GM13976 (cell line): ENCODE data around the gene EXOC3L2.
A peak's percentile ranks its signal among the peaks of the same experiment; 100 is the strongest.

Experiments used
- DNase-seq: peaks from one replicate; pipeline ENCODE4 v3.0.0; 2012; ENCODE audit warnings: low spot score
- CTCF ChIP-seq: IDR thresholded peaks from 2 replicates; pipeline ENCODE4 v1.5.1; 2012; ENCODE audit warnings: borderline replicate concordance, mild to moderate bottlenecking; ENCODE audit not compliant: insufficient read depth; ENCODE audit errors: extremely low read depth, missing control alignments, control extremely low read depth
- in situ Hi-C: fragments of 300-500 bp; cut with MboI; formaldehyde crosslinking; loops from one replicate; pipeline ENCODE4 v1.12.0; 2022; ENCODE audit warnings: low sequenced_read_pairs, mixed read lengths, inconsistent platforms; ENCODE audit not compliant: unreplicated experiment

The EXOC3L2 gene

GRCh38 chr19:45171211-45171623 lies 74.0 kb downstream of the EXOC3L2 start:
- TF ChIP-seq CTCF: no peak
- in situ Hi-C loops: no loop called here
- no peak for DNase-seq

DNA sequence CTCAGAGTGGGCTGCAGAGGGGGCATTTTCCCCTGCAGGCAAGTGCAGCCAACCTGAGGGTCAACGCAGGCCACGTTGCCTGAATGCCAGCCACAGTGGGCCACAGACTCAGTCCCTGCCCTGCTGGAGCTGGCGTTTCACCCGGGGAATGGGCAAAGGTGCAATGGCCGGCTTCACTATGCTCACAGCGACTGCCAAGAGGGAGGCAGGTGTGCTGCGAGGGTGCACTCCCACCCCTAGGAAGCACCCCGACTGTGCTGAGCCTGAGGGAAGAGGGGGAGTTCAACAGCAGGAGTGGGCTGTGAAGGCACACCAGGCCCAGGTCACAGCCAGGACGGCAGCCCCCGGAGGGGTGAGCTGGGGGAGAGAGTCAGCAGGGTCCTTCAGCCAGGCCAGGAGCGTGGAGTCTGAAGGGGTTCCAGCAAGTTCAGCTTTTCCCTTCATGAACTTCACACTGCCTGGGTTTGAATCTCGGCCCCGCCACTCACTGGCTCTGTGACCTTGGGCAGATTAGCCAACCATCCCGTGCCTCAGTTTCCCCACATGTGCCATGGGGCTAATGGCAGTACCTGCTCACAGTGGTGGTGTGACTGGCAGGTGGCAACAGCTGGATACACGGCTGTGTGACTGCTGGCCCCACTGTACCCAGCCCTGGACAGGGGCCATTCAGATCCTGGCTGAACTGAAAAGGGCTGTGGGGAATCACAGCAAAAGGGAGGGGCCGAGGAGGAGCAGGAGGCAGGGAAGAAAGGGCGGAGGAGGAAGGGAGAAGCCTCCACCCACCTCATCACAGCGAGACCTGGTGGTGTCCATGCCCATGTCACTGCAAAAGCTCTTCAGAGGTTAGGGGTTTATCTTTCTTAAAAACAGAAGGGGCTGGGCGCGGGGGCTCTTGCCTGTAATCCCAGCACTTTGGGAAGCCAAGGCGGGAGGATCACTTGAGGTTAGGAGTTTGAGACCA lies 74.8 kb downstream of the EXOC3L2 start:
- no peak for TF ChIP-seq CTCF
- DNase-seq: no peak
- in situ Hi-C loops: no loop called here

DNA sequence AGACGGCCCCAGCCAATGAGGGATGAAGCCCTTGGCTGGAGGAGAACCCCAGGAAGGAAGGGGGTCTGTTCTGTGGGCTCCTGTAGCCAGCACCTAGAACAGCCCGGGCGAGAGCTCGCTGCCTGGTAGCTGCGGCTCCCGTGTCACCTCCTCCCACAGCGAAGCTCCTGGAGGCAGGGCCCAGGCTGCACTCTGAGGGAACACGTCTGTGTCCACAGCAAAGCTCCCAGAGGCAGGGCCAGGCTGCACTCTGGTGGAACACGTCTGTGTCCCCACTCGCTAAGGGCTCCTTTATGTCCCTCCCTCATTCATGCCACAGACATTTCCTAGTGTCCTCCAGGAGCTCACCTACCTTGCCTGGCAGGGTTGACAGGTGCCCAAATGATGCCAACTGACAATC lies 75.6 kb downstream of the EXOC3L2 start:
- no peak for DNase-seq
- in situ Hi-C loops: no loop called here

GRCh38 chr19:45168767-45169351 lies 76.3 kb downstream of the EXOC3L2 start:
- no peak for TF ChIP-seq CTCF
- in situ Hi-C loops: no loop called here
- no peak for DNase-seq

More for the DNA sequence above, 75.6 kb downstream of the EXOC3L2 start:
- no peak for TF ChIP-seq CTCF

DNA sequence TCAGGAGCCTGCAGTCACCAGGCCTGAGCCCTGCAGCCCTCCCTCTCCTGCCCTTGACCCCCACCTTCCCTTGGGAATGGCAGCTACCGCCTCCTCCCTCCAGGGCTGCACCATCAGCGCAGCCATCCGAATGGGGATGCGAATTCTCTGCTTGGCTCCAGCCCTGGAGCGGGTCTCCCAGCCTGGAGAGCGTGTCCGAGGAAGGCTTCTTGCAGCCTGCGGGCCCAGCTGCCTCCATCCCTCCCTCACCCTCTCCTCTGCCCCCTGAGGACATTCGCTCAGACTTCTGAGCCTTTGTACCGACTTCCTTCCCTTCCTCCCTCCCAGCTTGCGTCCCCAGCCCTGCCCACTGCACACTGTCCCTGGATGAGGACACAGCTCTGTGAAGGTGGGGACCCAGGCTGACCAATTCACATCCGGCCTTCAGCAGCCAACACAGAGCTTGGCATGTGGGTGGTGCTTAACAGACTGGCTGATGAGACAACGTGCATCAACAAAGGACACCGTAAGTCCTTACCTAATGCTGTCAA lies 78.4 kb downstream of the EXOC3L2 start:
- no peak for DNase-seq
- in situ Hi-C loops: no loop called here
- TF ChIP-seq CTCF: no peak

- DNase-seq: peak; percentile 90
- in situ Hi-C loops: no loop called here
- no peak for TF ChIP-seq CTCF
Observed at GRCh38 chr19:45164577-45165335, 80.5 kb downstream of the EXOC3L2 start.
